ENCODE data around the gene LMAN2. TPM values are rescaled to one million over a fixed set of nuclear protein-coding genes. Genes with fewer than 3 reads are reported as not detected.
A peak's percentile ranks its signal among the peaks of the same experiment; 100 is the strongest.

The LMAN2 gene
- polyA plus RNA-seq, 2 of the 4 experiments (the other 2 are of a cell fraction): 123 to 210 TPM

GRCh38 chr5:177390363-177391300 is 39.2 kb upstream of the LMAN2 start:
- DNase-seq (ENCODE audit: low read depth in 1 of 2, low spot score in 1 of 2): peak; percentile 87 to 98
- FAIRE-seq: peak; percentile 46
- no peaks in the 10 kb centered on the region for H3K9me3 ChIP-seq
- peak overlapping the region; percentile 44 to 72; a peak in 5 of 6 replicates for H3K27ac ChIP-seq
- 31% methylated on average over 12 of the region's 13 CpGs for WGBS (ENCODE audit: missing lambda C conversion rate)
- ChIA-PET CTCF (interaction anchor here (0.6 to 43.1 kb wide), 30 partner anchors 8 to 568 kb away, joined by 3 to 1107 read pairs (median 4); partner anchors contain the start of genes F12, LMAN2, PDLIM7 and PFN3), POLR2A (interaction anchor here (1.0 to 1.2 kb wide), 4 partner anchors 11 to 57 kb away, joined by 3 to 10 read pairs (median 4); no protein-coding TSS in a partner anchor)
- ATAC-seq: peak; percentile 81 to 94
- peak overlapping the region; percentile 39; the same call in 2 of the 3 replicates for H3K4me2 ChIP-seq
- peaks cover 18% of the 10 kb centered on the region for H3K4me1 ChIP-seq
- no peak overlapping the region for H3K4me3 ChIP-seq
- TF ChIP-seq MYC (IDR thresholded peaks at IDR 0.05; ENCODE audit: borderline replicate concordance, low read length) (peak; percentile 83), ATOH8 (CRISPR knock-in tag; IDR thresholded peaks at IDR 0.05; ENCODE audit: low read depth) (no peak), ESRRA (IDR thresholded peaks at IDR 0.05; ENCODE audit: borderline replicate concordance, low read length) (no peak), JUN (IDR thresholded peaks at IDR 0.05) (no peak), CTCF (IDR thresholded peaks at IDR 0.05) (peak; percentile 97), USF2 (IDR thresholded peaks at IDR 0.05) (peak; percentile 91), MAFK (IDR thresholded peaks at IDR 0.05; ENCODE audit: partially characterized antibody) (peak; percentile 25), SMC3 (IDR thresholded peaks at IDR 0.05) (peak; percentile 83), HES2 (IDR thresholded peaks at IDR 0.05) (no peak), HEYL (CRISPR knock-in tag; IDR thresholded peaks at IDR 0.05) (no peak), ZC3H11A (IDR thresholded peaks at IDR 0.05) (no peak), MAX (IDR thresholded peaks at IDR 0.05) (peak; percentile 93), KDM1A (IDR thresholded peaks at IDR 0.05; ENCODE audit: low read depth) (peak; percentile 87; the same call in 1 of the 2 replicates), HDAC2 (IDR thresholded peaks at IDR 0.05) (peak; percentile 41; the same call in 1 of the 2 replicates), FOXS1 (CRISPR knock-in tag; IDR thresholded peaks at IDR 0.05) (no peak), NPAS2 (CRISPR knock-in tag; IDR thresholded peaks at IDR 0.05; ENCODE audit: borderline replicate concordance) (no peak), FOSB (CRISPR knock-in tag; IDR thresholded peaks at IDR 0.05) (no peak), RAD21 (conservative IDR thresholded peaks at IDR 0.05 in 1 of 2, IDR thresholded peaks at IDR 0.05 in 1 of 2) (peak; percentile 89 to 92)
